Lung (tissue), 12 donors: Measurements from ENCODE around the gene FBXL13. TPM values are rescaled to one million over a fixed set of nuclear protein-coding genes. Genes with fewer than 3 reads are reported as not detected.
"Not testable (repeated sequence)": the region's sequence is repeated elsewhere in the genome, so short reads cannot be mapped to it uniquely, and the experiment has no call there.

Source experiments
- ATAC-seq: fragments of 200-7000 bp; cut with Tn5 transposase; one replicate; pipeline ENCODE4 v1.9.1; 2020; ENCODE audit warnings: moderate number of reproducible peaks; ENCODE audit not compliant: insufficient read depth, low FRiP score
- DNase-seq, 3 donors: peaks; one replicate each; pipeline ENCODE4 v3.0.0-alpha.2; 2013 to 2017
- H3K27ac ChIP-seq, 2 donors: one replicate each; pipeline ENCODE4 v1.5.1; 2013; ENCODE audit warnings: mild to moderate bottlenecking in 2 of 2, moderate library complexity in 2 of 2, control low read depth in 1 of 2, inconsistent platforms in 1 of 2, low read depth in 1 of 2, low read length in 1 of 2
- H3K27me3 ChIP-seq, 3 donors: one replicate each; pipeline ENCODE4 v1.5.1; 2013; ENCODE audit warnings: low read length in 2 of 3; ENCODE audit not compliant: control insufficient read depth in 3 of 3, insufficient read depth in 3 of 3
- H3K36me3 ChIP-seq, 4 donors: one replicate each; pipeline ENCODE4 v1.5.1; 2013; ENCODE audit warnings: low read length in 4 of 4, mild to moderate bottlenecking in 1 of 4, moderate library complexity in 1 of 4; ENCODE audit not compliant: control insufficient read depth in 4 of 4, insufficient read depth in 4 of 4
- H3K4me1 ChIP-seq, 5 donors: one replicate each; pipeline ENCODE4 v1.5.1; 2013; ENCODE audit warnings: low read length in 5 of 5, mild to moderate bottlenecking in 2 of 5, moderate library complexity in 1 of 5; ENCODE audit not compliant: control insufficient read depth in 5 of 5, insufficient read depth in 5 of 5
- H3K4me3 ChIP-seq: one replicate; pipeline ENCODE4 v1.5.1; 2013; ENCODE audit warnings: mild to moderate bottlenecking, control low read depth, moderate library complexity
- H3K9ac ChIP-seq, 2 donors: one replicate each; pipeline ENCODE4 v1.5.1; 2013; ENCODE audit warnings: low read length in 2 of 2, control low read depth in 1 of 2; ENCODE audit not compliant: insufficient read depth in 1 of 2
- H3K9me3 ChIP-seq, 4 donors: one replicate each; pipeline ENCODE4 v1.5.1; 2013; ENCODE audit warnings: low read length in 3 of 4, mild to moderate bottlenecking in 1 of 4, moderate library complexity in 1 of 4; ENCODE audit not compliant: control insufficient read depth in 4 of 4, insufficient read depth in 3 of 4
- WGBS, 2 donors: extraction: QIAGEN DNeasy Blood & Tissue Kit; methylation state at CpG; one replicate each; pipeline ENCODE4 v1.1.7; 2013; 5-methylcytosine and 5-hydroxymethylcytosine counted together
- polyA plus RNA-seq, 2 donors: library from polyadenylated mRNA; stranded (reverse); fragments of 200-250 nt; gene quantifications; one replicate each; pipeline ENCODE4 v1.2.1, GENCODE V29; 2013
- total RNA-seq, 2 donors: library from RNA; depleted of rRNA in 1 of 2; stranded (reverse); fragments of >200 nt in 1 of 2; gene quantifications; one replicate each; pipeline ENCODE4 v1.2.1, GENCODE V29; 2014 to 2021
- TF ChIP-seq, protein P1 (sequence below): IDR thresholded peaks from 2 replicates; pipeline ENCODE4 v1.5.1; 2012; ENCODE audit warnings: mild to moderate bottlenecking; ENCODE audit errors: control extremely low read depth, extremely low read depth
- donor health status: control.
- donor health status: control.
- donor health status: Bipolar disorder and iron deficiency.
- donor health status: healthy.
- donor health status: DM: yes; HTN: yes; CAD: no.

FBXL13 gene
- total and polyA plus RNA-seq, 4 donors: 0.61 to 12.3 (median 3.7) TPM

DNA sequence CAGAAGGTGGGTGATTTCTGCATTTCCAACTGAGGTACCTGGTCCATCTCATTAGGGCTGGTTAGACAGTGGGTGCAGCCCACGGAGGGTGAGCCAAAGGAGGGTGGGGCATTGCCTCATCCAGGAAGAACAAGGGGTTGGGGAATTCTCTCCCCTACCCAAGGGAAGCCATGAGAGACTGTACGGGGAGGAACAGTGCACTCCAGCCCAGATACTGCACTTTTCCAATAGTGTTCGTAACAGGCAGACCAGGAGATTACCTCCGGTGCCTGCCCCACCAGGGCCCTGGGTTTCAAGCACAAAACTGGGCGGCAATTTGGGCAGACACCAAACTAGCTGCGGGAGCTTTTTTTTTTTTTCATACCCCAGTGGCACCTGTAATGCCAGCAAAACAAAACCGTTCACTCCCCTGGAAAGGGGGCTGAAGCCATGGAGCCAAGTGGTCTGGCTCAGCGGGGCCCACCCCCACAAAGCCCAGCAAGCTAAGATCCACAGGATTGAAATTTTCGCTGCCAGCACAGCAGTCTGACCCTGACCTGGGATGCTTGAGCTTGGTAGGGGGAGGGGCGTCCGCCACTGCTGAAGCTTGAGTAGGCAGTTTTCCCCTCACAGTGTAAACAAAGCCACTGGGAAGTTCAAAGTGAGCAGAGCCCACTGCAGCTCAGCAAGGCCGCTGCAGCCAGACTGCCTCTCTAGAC, 31.6 kb upstream of the FBXL13 start:
- no peaks in the 10 kb centered on the region for H3K27me3 ChIP-seq
- H3K9ac ChIP-seq: no peak overlapping the region
- no peak overlapping the region for H3K4me3 ChIP-seq
- H3K4me1 ChIP-seq: peaks cover 0 to 17% (median 1%) of the 10 kb centered on the region in 5 donors
- no peak overlapping the region for H3K27ac ChIP-seq
- DNase-seq: peak; percentile 75 to 84 (median 77)
- H3K36me3 ChIP-seq: peaks cover 0 to 13% (median 9%) of the 10 kb centered on the region in 4 donors
- ATAC-seq: no peak
- TF ChIP-seq, protein P1, sequence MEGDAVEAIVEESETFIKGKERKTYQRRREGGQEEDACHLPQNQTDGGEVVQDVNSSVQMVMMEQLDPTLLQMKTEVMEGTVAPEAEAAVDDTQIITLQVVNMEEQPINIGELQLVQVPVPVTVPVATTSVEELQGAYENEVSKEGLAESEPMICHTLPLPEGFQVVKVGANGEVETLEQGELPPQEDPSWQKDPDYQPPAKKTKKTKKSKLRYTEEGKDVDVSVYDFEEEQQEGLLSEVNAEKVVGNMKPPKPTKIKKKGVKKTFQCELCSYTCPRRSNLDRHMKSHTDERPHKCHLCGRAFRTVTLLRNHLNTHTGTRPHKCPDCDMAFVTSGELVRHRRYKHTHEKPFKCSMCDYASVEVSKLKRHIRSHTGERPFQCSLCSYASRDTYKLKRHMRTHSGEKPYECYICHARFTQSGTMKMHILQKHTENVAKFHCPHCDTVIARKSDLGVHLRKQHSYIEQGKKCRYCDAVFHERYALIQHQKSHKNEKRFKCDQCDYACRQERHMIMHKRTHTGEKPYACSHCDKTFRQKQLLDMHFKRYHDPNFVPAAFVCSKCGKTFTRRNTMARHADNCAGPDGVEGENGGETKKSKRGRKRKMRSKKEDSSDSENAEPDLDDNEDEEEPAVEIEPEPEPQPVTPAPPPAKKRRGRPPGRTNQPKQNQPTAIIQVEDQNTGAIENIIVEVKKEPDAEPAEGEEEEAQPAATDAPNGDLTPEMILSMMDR: no peak
- whole genome bisulfite sequencing, 2 donors: 70 to 75% methylated on average over 12 of the region's 12 CpGs
- H3K9me3 ChIP-seq: no peaks in the 10 kb centered on the region

DNA sequence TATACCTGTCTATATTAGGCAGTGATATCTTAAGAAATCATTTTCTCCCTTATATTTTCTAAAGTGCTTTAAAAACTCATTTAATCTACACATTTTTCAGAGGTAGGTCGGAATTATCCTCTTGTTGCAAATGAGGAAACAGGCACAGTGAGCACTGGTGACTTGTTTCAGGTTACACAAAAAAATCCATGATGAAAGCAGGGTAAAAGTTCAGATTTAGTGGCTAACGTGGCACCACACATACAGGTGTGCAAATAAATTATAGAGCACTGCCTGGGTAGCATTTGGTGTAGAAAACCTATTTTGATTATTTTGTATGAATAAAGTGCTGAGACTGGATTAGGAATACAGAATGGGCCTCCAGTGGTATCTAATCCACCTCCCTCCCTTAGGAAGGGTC, 26.9 kb upstream of the FBXL13 start:
- DNase-seq (no peak), ATAC-seq (no peak)
- TF ChIP-seq, protein P1: no peak
- H3K4me3 ChIP-seq: no peak overlapping the region
- H3K9ac ChIP-seq: no peak overlapping the region
- no peaks in the 10 kb centered on the region for H3K27me3 ChIP-seq
- WGBS, 2 donors: 45 to 67% methylated on average over 2 of the region's 2 CpGs
- no peak overlapping the region for H3K27ac ChIP-seq
- no peaks in the 10 kb centered on the region for H3K9me3 ChIP-seq
- peaks cover 0 to 11% (median 1%) of the 10 kb centered on the region in 5 donors for H3K4me1 ChIP-seq
- peaks cover 7 to 20% (median 12%) of the 10 kb centered on the region in 4 donors for H3K36me3 ChIP-seq

DNA sequence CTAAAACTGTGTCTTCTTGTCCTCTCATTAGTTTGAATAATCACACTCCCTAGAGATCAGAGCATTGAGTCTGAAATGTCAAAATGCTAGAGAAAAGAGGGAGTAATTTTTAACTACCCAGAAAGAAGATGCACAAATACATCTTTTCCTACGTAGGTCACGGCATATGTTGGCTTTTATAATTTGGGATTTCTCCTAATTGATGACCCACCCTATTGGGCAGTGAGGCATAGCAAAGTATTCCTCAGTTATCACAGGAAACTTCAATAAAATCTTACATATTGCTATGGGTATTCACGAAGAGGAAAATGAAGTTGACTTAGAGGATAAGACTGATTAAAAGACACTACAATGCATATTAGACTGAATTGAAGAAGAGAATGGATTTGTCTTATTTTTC, 25.8 kb upstream of the FBXL13 start:
- H3K36me3 ChIP-seq: peaks cover 6 to 20% (median 11%) of the 10 kb centered on the region in 4 donors
- no peak overlapping the region for H3K4me3 ChIP-seq
- no peak overlapping the region for H3K27ac ChIP-seq
- H3K9me3 ChIP-seq: no peaks in the 10 kb centered on the region
- ATAC-seq: no peak
- peaks cover 0 to 4% (median 0%) of the 10 kb centered on the region in 5 donors for H3K4me1 ChIP-seq
- no peak overlapping the region for H3K9ac ChIP-seq
- no peak for DNase-seq
- 63 to 77% methylated on average over 3 of the region's 3 CpGs for WGBS, 2 donors
- TF ChIP-seq, protein P1: no peak
- no peaks in the 10 kb centered on the region for H3K27me3 ChIP-seq

DNA sequence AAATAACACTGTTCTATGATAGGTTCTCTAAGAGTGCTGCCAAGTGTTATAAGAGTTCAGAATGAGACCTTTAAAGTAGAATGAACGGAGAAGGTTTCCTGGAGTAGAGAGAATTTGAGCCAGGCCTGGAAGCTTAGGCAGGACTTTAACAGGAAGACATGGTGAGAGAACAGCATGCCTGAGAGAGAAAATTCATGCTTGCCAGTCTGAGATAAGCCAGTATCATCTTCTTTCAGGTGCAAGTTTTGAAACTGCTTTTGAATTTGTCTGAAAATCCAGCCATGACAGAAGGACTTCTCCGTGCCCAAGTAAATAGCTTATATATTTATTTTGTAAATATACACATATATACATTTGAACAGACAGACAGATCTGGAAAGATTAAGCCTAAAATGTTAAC, 22.4 kb upstream of the FBXL13 start:
- DNase-seq: no peak
- Histone ChIP-seq H3K9ac (no peak overlapping the region), H3K4me1 (no peaks in the 10 kb centered on the region), H3K36me3 (peaks cover 5 to 14% (median 9%) of the 10 kb centered on the region in 4 donors), H3K4me3 (no peak overlapping the region), H3K27me3 (no peaks in the 10 kb centered on the region), H3K9me3 (no peaks in the 10 kb centered on the region), H3K27ac (no peak overlapping the region)
- 94 to 100% methylated on average over 2 of the region's 2 CpGs for WGBS, 2 donors
- ATAC-seq: no peak
- TF ChIP-seq, protein P1: no peak

DNA sequence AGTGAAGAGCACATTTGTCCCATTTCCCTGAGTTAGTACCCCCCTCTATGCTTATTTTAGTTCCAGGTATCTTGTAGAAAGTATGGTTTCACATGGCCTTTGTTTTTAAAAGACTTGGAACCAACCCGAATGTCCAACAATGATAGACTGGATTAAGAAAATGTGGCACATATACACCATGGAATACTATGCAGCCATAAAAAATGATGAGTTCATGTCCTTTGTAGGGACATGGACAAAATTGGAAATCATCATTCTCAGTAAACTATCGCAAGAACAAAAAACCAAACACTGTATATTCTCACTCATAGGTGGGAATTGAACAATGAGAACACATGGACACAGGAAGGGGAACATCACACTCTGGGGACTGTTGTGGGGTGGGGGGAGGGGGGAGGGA, 21.0 kb upstream of the FBXL13 start:
- not testable (repeated sequence) for H3K4me1 ChIP-seq, H3K9me3 ChIP-seq, H3K27ac ChIP-seq, DNase-seq, H3K27me3 ChIP-seq, H3K4me3 ChIP-seq, ATAC-seq, H3K9ac ChIP-seq
- H3K36me3 ChIP-seq: peaks cover 5 to 11% (median 8%) of the 10 kb centered on the region in 4 donors
- 100% methylated on average over 2 of the region's 2 CpGs for WGBS, 2 donors
